Measurements from ENCODE around the gene PLEKHH1.
A peak's percentile ranks its signal among the peaks of the same experiment; 100 is the strongest.

PLEKHH1 gene

GRCh38 chr14:67532998-67533753, at the start of gene PLEKHH1:
Gene PLEKHH1, plus strand, starts transcription at chr14:67533290. Its CDS starts 8,578 bp downstream, at chr14:67541868.
- DNase-seq (ENCODE audit: low read depth in 3 of 3, low spot score in 1 of 3), result peak in 1 of 3 donors; percentile 31

GRCh38 chr14:67483579-67484285, 49.4 kb upstream of the PLEKHH1 start:
- no peak for DNase-seq (ENCODE audit: low read depth in 3 of 3, low spot score in 1 of 3)

- DNase-seq (ENCODE audit: low read depth in 3 of 3, low spot score in 1 of 3), result no peak
These were observed 47.5 kb upstream of the PLEKHH1 start for GRCh38 chr14:67485501-67486095.

GRCh38 chr14:67486890-67487289, 46.2 kb upstream of the PLEKHH1 start:
- no peak for DNase-seq (ENCODE audit: low read depth in 3 of 3, low spot score in 1 of 3)

- DNase-seq (ENCODE audit: low read depth in 3 of 3, low spot score in 1 of 3), result no peak
These were observed 45.8 kb upstream of the PLEKHH1 start for GRCh38 chr14:67487332-67487731.

- DNase-seq (ENCODE audit: low read depth in 3 of 3, low spot score in 1 of 3), result peak; percentile 21 to 52 (median 35)
These were observed 44.9 kb upstream of the PLEKHH1 start, which contains the start of gene TMEM229B for GRCh38 chr14:67487937-67488893. Gene TMEM229B, minus strand, starts transcription at chr14:67488721. Its CDS starts 14,798 bp downstream, at chr14:67473923.

- no peak for DNase-seq (ENCODE audit: low read depth in 3 of 3, low spot score in 1 of 3)
These were observed 42.9 kb upstream of the PLEKHH1 start for GRCh38 chr14:67490196-67490595.

GRCh38 chr14:67491285-67491684, 41.8 kb upstream of the PLEKHH1 start:
- no peak for DNase-seq (ENCODE audit: low read depth in 3 of 3, low spot score in 1 of 3)

GRCh38 chr14:67491741-67492507, 41.2 kb upstream of the PLEKHH1 start:
- no peak for DNase-seq (ENCODE audit: low read depth in 3 of 3, low spot score in 1 of 3)

GRCh38 chr14:67492538-67492937, 40.6 kb upstream of the PLEKHH1 start:
- DNase-seq (ENCODE audit: low read depth in 3 of 3, low spot score in 1 of 3), result no peak

- no peak for DNase-seq (ENCODE audit: low read depth in 3 of 3, low spot score in 1 of 3)
These were observed 39.9 kb upstream of the PLEKHH1 start for GRCh38 chr14:67493092-67493717.

- no peak for DNase-seq (ENCODE audit: low read depth in 3 of 3, low spot score in 1 of 3)
These were observed 37.3 kb upstream of the PLEKHH1 start for GRCh38 chr14:67495827-67496226.

- DNase-seq (ENCODE audit: low read depth in 3 of 3, low spot score in 1 of 3), result no peak
These were observed 35.9 kb upstream of the PLEKHH1 start for GRCh38 chr14:67497216-67497615.

- DNase-seq (ENCODE audit: low read depth in 3 of 3, low spot score in 1 of 3), result no peak
These were observed 35.4 kb upstream of the PLEKHH1 start for GRCh38 chr14:67497716-67498115.

- DNase-seq (ENCODE audit: low read depth in 3 of 3, low spot score in 1 of 3), result no peak
These were observed 32.1 kb upstream of the PLEKHH1 start for GRCh38 chr14:67500981-67501380.

- DNase-seq (ENCODE audit: low read depth in 3 of 3, low spot score in 1 of 3), result no peak
These were observed 31.4 kb upstream of the PLEKHH1 start for GRCh38 chr14:67501670-67502069.

- no peak for DNase-seq (ENCODE audit: low read depth in 3 of 3, low spot score in 1 of 3)
These were observed 30.2 kb upstream of the PLEKHH1 start for GRCh38 chr14:67502867-67503266.

- no peak for DNase-seq (ENCODE audit: low read depth in 3 of 3, low spot score in 1 of 3)
These were observed 29.8 kb upstream of the PLEKHH1 start for GRCh38 chr14:67503331-67503730.

GRCh38 chr14:67505254-67505653, 27.8 kb upstream of the PLEKHH1 start:
- no peak for DNase-seq (ENCODE audit: low read depth in 3 of 3, low spot score in 1 of 3)

GRCh38 chr14:67508956-67509355, 24.1 kb upstream of the PLEKHH1 start:
- no peak for DNase-seq (ENCODE audit: low read depth in 3 of 3, low spot score in 1 of 3)

All from stimulated activated CD4-positive, alpha-beta T cell treated with anti-CD3 and anti-CD28 coated beads, TNF-alpha, amount 100 ng/mL, for 1 hour (primary cell).